MM.1S (cell line): Measurements from ENCODE around the gene ZNG1E.
"Not testable (repeated sequence)": the region's sequence is repeated elsewhere in the genome, so short reads cannot be mapped to it uniquely, and the experiment has no call there.

Experiments
- EZH2 ChIP-seq: fragments of 300-600 bp; sonication (generic); optimal IDR thresholded peaks from 2 replicates; pipeline ENCODE3; 2017; ENCODE audit warnings: low read depth, mild to moderate bottlenecking, antibody characterized with exemption, low read length, mixed read lengths
- TF ChIP-seq, protein P1 (sequence below): fragments of 300-600 bp; sonication (generic); IDR thresholded peaks from 2 replicates; pipeline ENCODE4 v1.5.1; 2016; ENCODE audit warnings: antibody characterized with exemption, low read length, mixed read lengths

GRCh38 chr9:65673579-65673978 lies 2.1 kb upstream of the ZNG1E start:
- TF ChIP-seq, protein P1, sequence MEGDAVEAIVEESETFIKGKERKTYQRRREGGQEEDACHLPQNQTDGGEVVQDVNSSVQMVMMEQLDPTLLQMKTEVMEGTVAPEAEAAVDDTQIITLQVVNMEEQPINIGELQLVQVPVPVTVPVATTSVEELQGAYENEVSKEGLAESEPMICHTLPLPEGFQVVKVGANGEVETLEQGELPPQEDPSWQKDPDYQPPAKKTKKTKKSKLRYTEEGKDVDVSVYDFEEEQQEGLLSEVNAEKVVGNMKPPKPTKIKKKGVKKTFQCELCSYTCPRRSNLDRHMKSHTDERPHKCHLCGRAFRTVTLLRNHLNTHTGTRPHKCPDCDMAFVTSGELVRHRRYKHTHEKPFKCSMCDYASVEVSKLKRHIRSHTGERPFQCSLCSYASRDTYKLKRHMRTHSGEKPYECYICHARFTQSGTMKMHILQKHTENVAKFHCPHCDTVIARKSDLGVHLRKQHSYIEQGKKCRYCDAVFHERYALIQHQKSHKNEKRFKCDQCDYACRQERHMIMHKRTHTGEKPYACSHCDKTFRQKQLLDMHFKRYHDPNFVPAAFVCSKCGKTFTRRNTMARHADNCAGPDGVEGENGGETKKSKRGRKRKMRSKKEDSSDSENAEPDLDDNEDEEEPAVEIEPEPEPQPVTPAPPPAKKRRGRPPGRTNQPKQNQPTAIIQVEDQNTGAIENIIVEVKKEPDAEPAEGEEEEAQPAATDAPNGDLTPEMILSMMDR = not testable (repeated sequence)
- not testable (repeated sequence) for TF ChIP-seq EZH2
